GM23338 (cell line): Measurements from ENCODE around the gene CHCHD6. TPM values are rescaled to one million over a fixed set of nuclear protein-coding genes. Genes with fewer than 3 reads are reported as not detected.

ENCODE experiments used
- ATAC-seq: fragments of 200-7000 bp; cut with Tn5 transposase; 3 replicates; pipeline ENCODE4 v1.9.1; 2020
- DNase-seq: peaks from one replicate; pipeline ENCODE4 v3.0.0-alpha.2; 2015; ENCODE audit warnings: low spot score
- H2AFZ ChIP-seq: fragments of 200-600 bp; sonication (generic); 2 replicates; pipeline ENCODE4 v1.8.0; 2016; ENCODE audit warnings: antibody characterized with exemption, mild to moderate bottlenecking, moderate library complexity
- H3F3A ChIP-seq: fragments of 200-600 bp; sonication (generic); replicated peaks from 2 replicates; pipeline ENCODE4 v1.8.0; 2017; ENCODE audit warnings: antibody characterized with exemption, mixed run types, low read depth
- H3K27ac ChIP-seq: fragments of 200-600 bp; sonication (generic); 2 replicates; pipeline ENCODE4 v1.6.1; 2016; ENCODE audit warnings: low read depth
- H3K27me3 ChIP-seq: fragments of 200-600 bp; sonication (generic); 2 replicates; pipeline ENCODE4 v1.8.0; 2016; ENCODE audit warnings: mild to moderate bottlenecking, mixed run types, moderate library complexity; ENCODE audit not compliant: insufficient read depth
- H3K36me3 ChIP-seq: fragments of 200-600 bp; sonication (generic); 2 replicates; pipeline ENCODE4 v1.8.0; 2016; ENCODE audit warnings: mild to moderate bottlenecking; ENCODE audit not compliant: insufficient read depth
- H3K4me1 ChIP-seq: fragments of 200-600 bp; sonication (generic); 2 replicates; pipeline ENCODE4 v1.8.0; 2016; ENCODE audit warnings: mild to moderate bottlenecking, moderate library complexity; ENCODE audit not compliant: insufficient read depth
- H3K4me2 ChIP-seq: fragments of 200-600 bp; sonication (generic); 2 replicates; pipeline ENCODE4 v1.7.1; 2017; ENCODE audit warnings: mixed run types
- H3K4me3 ChIP-seq: fragments of 200-600 bp; sonication (generic); 2 replicates; pipeline ENCODE4 v1.6.1; 2016; ENCODE audit warnings: mixed run types
- H3K79me2 ChIP-seq: fragments of 200-600 bp; sonication (generic); replicated peaks from 2 replicates; pipeline ENCODE4 v1.8.0; 2017; ENCODE audit warnings: mild to moderate bottlenecking; ENCODE audit not compliant: insufficient read depth
- H3K9me2 ChIP-seq: fragments of 200-600 bp; sonication (generic); 2 replicates; pipeline ENCODE4 v1.8.0; 2017; ENCODE audit not compliant: insufficient read depth
- H4K20me1 ChIP-seq: fragments of 200-600 bp; sonication (generic); replicated peaks from 2 replicates; pipeline ENCODE4 v1.8.0; 2017; ENCODE audit warnings: mild to moderate bottlenecking; ENCODE audit not compliant: insufficient read depth
- H3K27ac Mint-ChIP-seq: 2 replicates; pipeline ENCODE4 v1.8.0; 2020; ENCODE audit warnings: inconsistent platforms, mild to moderate bottlenecking, moderate library complexity, mixed read lengths
- H3K27me3 Mint-ChIP-seq: 3 replicates; pipeline ENCODE4 v1.8.0; 2022; ENCODE audit warnings: low read depth, mild to moderate bottlenecking, moderate library complexity, mixed read lengths, inconsistent platforms; ENCODE audit not compliant: insufficient read depth, poor library complexity
- H3K36me3 Mint-ChIP-seq: 3 replicates; pipeline ENCODE4 v1.8.0; 2021; ENCODE audit warnings: low read depth, mild to moderate bottlenecking, inconsistent platforms, moderate library complexity, mixed read lengths
- H3K4me1 Mint-ChIP-seq: 3 replicates; pipeline ENCODE4 v1.8.0; 2020; ENCODE audit warnings: mild to moderate bottlenecking, inconsistent platforms, mixed read lengths
- H3K4me3 Mint-ChIP-seq: 3 replicates; pipeline ENCODE4 v1.8.0; 2021; ENCODE audit warnings: moderate library complexity, mild to moderate bottlenecking, inconsistent platforms, mixed read lengths
- H3K9me3 Mint-ChIP-seq: 3 replicates; pipeline ENCODE4 v1.8.0; 2020; ENCODE audit warnings: moderate library complexity, mild to moderate bottlenecking, inconsistent platforms, mixed read lengths
- CREB1 ChIP-seq: fragments of 250-450 bp; sonication (Bioruptor Pico); IDR thresholded peaks from 2 replicates; pipeline ENCODE4 v1.5.0; 2020; ENCODE audit warnings: low read depth, mild to moderate bottlenecking, moderate library complexity
- EZH2 ChIP-seq: fragments of 200-600 bp; sonication (generic); IDR thresholded peaks from one replicate; pipeline ENCODE4 v1.8.0; 2017; ENCODE audit warnings: antibody characterized with exemption, mild to moderate bottlenecking, low read depth; ENCODE audit not compliant: unreplicated experiment
- EZH2phosphoT487 ChIP-seq: fragments of 200-600 bp; sonication (generic); IDR thresholded peaks from one replicate; pipeline ENCODE4 v1.8.1; 2018; ENCODE audit warnings: antibody characterized with exemption; ENCODE audit not compliant: unreplicated experiment
- JUNB ChIP-seq: IDR thresholded peaks from one replicate; pipeline ENCODE4 v1.6.1; 2016; ENCODE audit warnings: antibody characterized with exemption; ENCODE audit not compliant: unreplicated experiment
- NANOG ChIP-seq: IDR thresholded peaks from 2 replicates; pipeline ENCODE4 v1.6.1; 2016; ENCODE audit warnings: antibody characterized with exemption, borderline replicate concordance
- POLR2AphosphoS5 ChIP-seq: IDR thresholded peaks from 2 replicates; pipeline ENCODE4 v1.6.1; 2016; ENCODE audit warnings: antibody characterized with exemption, low read depth
- REST ChIP-seq: IDR thresholded peaks from one replicate; pipeline ENCODE4 v1.6.1; 2018; ENCODE audit warnings: antibody characterized with exemption; ENCODE audit not compliant: unreplicated experiment
- STAT1 ChIP-seq: IDR thresholded peaks from one replicate; pipeline ENCODE4 v1.6.1; 2016; ENCODE audit warnings: antibody characterized with exemption; ENCODE audit not compliant: unreplicated experiment
- ZNF114 ChIP-seq: fragments of 250-450 bp; sonication (Bioruptor Pico); IDR thresholded peaks from 2 replicates; pipeline ENCODE4 v1.5.0; 2020; ENCODE audit warnings: mild to moderate bottlenecking, moderate library complexity
- ZNF331 ChIP-seq: fragments of 250-450 bp; sonication (Bioruptor Pico); IDR thresholded peaks from 2 replicates; pipeline ENCODE4 v1.5.0; 2020; ENCODE audit warnings: low read depth, mild to moderate bottlenecking, moderate library complexity
- ZNF462 ChIP-seq: fragments of 250-450 bp; sonication (Bioruptor Pico); IDR thresholded peaks from 2 replicates; pipeline ENCODE4 v1.5.0; 2020; ENCODE audit warnings: mild to moderate bottlenecking, moderate library complexity
- polyA plus RNA-seq: library from polyadenylated mRNA; unstranded; fragments of >200 nt; fragmentation: Nextera tagmentation; extraction: Ambion mirVana; gene quantifications from 2 replicates; pipeline ENCODE4 v1.2.1, GENCODE V29; 2016
- total RNA-seq: library from RNA; depleted of rRNA; stranded (reverse); fragments of >200 nt; shearing (Covaris generic); gene quantifications from 2 replicates; pipeline ENCODE4 v1.2.3, GENCODE V29; 2014
- TF ChIP-seq, protein P1 (sequence below), 2 experiments: fragments of 200-600 bp in 1 of 2; sonication (generic) in 1 of 2; conservative IDR thresholded peaks; 2 replicates each; pipeline versions ENCODE4 v1.5.1 to v1.6.1; 2016 to 2017; ENCODE audit warnings: antibody characterized with exemption in 2 of 2, low read depth in 2 of 2, mild to moderate bottlenecking in 2 of 2, moderate library complexity in 1 of 2
- TF ChIP-seq, protein P2 (sequence below): IDR thresholded peaks from 2 replicates; pipeline ENCODE4 v1.6.1; 2016; ENCODE audit warnings: antibody characterized with exemption

Gene CHCHD6
- total and polyA plus RNA-seq, 2 experiments from 2014 or later, result 28.8 to 43.0 TPM

GRCh38 chr3:126857928-126858327, 153.9 kb downstream of the CHCHD6 start:
- Mint-ChIP-seq H3K36me3 (peaks cover 6% of the 10 kb centered on the region), H3K4me3 (no peak overlapping the region), H3K4me1 (peaks cover 39% of the 10 kb centered on the region), H3K27me3 (peaks cover 8% of the 10 kb centered on the region), H3K27ac (no peak overlapping the region), H3K9me3 (0 out of 3 replicates have a peak, but pooled peaks cover 2% of the 10 kb centered on the region)
- ATAC-seq (peak; percentile 38), DNase-seq (no peak)
- H3K27ac ChIP-seq, result no peak overlapping the region
- peaks cover 7% of the 10 kb centered on the region; the same call in 1 of the 2 replicates for H3K4me1 ChIP-seq
- no peaks in the 10 kb centered on the region for H3K79me2 ChIP-seq
- TF ChIP-seq JUNB, result no peak
- no peak for TF ChIP-seq CREB1 (CRISPR knock-in tag)
- no peak for TF ChIP-seq EZH2phosphoT487
- TF ChIP-seq, protein P1, sequence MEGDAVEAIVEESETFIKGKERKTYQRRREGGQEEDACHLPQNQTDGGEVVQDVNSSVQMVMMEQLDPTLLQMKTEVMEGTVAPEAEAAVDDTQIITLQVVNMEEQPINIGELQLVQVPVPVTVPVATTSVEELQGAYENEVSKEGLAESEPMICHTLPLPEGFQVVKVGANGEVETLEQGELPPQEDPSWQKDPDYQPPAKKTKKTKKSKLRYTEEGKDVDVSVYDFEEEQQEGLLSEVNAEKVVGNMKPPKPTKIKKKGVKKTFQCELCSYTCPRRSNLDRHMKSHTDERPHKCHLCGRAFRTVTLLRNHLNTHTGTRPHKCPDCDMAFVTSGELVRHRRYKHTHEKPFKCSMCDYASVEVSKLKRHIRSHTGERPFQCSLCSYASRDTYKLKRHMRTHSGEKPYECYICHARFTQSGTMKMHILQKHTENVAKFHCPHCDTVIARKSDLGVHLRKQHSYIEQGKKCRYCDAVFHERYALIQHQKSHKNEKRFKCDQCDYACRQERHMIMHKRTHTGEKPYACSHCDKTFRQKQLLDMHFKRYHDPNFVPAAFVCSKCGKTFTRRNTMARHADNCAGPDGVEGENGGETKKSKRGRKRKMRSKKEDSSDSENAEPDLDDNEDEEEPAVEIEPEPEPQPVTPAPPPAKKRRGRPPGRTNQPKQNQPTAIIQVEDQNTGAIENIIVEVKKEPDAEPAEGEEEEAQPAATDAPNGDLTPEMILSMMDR (conservative IDR thresholded peaks at IDR 0.05; ENCODE audit: low read depth in 2 of 2), result no peak
- no peak for TF ChIP-seq REST
- no peak for TF ChIP-seq POLR2AphosphoS5
- no peak for TF ChIP-seq ZNF331 (CRISPR knock-in tag)
- TF ChIP-seq ZNF462, result no peak
- no peak for TF ChIP-seq EZH2
- TF ChIP-seq, protein P2, sequence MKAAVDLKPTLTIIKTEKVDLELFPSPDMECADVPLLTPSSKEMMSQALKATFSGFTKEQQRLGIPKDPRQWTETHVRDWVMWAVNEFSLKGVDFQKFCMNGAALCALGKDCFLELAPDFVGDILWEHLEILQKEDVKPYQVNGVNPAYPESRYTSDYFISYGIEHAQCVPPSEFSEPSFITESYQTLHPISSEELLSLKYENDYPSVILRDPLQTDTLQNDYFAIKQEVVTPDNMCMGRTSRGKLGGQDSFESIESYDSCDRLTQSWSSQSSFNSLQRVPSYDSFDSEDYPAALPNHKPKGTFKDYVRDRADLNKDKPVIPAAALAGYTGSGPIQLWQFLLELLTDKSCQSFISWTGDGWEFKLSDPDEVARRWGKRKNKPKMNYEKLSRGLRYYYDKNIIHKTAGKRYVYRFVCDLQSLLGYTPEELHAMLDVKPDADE, result no peak
- TF ChIP-seq NANOG, result no peak
- TF ChIP-seq STAT1, result no peak
- no peak for TF ChIP-seq ZNF114 (CRISPR knock-in tag)
- H4K20me1 ChIP-seq, result no peaks in the 10 kb centered on the region
- H3K36me3 ChIP-seq, result no peaks in the 10 kb centered on the region
- H3K4me2 ChIP-seq, result no peak overlapping the region
- H2AFZ ChIP-seq, result no peak overlapping the region
- no peak overlapping the region for H3K4me3 ChIP-seq
- no peaks in the 10 kb centered on the region for H3F3A ChIP-seq
- H3K9me2 ChIP-seq, result no peaks in the 10 kb centered on the region
- no peaks in the 10 kb centered on the region for H3K27me3 ChIP-seq
